Measurements from ENCODE around the gene THSD7A. TPM values are rescaled to one million over a fixed set of nuclear protein-coding genes. Genes with fewer than 3 reads are reported as not detected.

The THSD7A gene, protein sequence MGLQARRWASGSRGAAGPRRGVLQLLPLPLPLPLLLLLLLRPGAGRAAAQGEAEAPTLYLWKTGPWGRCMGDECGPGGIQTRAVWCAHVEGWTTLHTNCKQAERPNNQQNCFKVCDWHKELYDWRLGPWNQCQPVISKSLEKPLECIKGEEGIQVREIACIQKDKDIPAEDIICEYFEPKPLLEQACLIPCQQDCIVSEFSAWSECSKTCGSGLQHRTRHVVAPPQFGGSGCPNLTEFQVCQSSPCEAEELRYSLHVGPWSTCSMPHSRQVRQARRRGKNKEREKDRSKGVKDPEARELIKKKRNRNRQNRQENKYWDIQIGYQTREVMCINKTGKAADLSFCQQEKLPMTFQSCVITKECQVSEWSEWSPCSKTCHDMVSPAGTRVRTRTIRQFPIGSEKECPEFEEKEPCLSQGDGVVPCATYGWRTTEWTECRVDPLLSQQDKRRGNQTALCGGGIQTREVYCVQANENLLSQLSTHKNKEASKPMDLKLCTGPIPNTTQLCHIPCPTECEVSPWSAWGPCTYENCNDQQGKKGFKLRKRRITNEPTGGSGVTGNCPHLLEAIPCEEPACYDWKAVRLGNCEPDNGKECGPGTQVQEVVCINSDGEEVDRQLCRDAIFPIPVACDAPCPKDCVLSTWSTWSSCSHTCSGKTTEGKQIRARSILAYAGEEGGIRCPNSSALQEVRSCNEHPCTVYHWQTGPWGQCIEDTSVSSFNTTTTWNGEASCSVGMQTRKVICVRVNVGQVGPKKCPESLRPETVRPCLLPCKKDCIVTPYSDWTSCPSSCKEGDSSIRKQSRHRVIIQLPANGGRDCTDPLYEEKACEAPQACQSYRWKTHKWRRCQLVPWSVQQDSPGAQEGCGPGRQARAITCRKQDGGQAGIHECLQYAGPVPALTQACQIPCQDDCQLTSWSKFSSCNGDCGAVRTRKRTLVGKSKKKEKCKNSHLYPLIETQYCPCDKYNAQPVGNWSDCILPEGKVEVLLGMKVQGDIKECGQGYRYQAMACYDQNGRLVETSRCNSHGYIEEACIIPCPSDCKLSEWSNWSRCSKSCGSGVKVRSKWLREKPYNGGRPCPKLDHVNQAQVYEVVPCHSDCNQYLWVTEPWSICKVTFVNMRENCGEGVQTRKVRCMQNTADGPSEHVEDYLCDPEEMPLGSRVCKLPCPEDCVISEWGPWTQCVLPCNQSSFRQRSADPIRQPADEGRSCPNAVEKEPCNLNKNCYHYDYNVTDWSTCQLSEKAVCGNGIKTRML (N-terminal part only)
- 0.44 and 1.0 TPM in 2 replicates for total RNA-seq

DNA sequence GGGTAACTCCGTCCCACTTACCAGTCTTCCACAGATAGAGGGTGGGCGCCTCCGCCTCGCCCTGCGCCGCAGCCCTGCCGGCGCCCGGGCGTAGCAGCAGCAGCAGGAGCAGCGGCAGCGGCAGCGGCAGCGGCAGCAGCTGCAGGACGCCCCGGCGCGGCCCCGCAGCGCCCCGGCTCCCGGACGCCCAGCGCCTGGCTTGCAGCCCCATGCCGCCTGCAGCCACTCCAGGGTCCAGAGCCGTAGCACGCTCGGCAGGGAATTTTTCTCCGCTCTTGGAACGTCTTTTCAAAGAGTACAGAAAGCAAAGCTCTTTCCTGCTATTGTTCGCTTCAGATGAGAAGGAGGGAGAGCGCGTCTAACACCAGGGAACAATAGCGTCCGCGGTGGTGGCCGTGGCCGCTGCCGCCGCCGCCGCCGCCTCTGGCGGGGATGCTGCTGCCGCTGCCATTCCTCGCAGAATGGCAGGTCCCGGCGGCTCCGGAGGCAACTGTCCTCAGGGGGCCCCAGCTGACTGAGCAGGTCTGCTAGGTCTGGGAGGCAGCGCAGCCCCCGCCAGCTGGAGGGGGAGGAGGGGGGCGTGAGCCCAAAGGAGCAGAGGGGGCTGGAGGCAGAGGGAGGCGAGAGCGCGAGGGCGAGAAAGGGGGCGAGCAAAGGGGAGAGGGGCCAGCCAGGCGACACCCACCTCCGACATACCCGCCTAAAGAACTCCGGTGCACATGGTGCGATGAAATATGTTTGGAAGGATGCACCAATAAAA, at the start of gene THSD7A:
Gene THSD7A, minus strand, starts transcription at position 463 of the 760 bp plus-strand sequence. Its CDS starts 252 bp downstream, at position 211.

